ENCODE measurements around the gene AP2S1.

The AP2S1 gene

DNA sequence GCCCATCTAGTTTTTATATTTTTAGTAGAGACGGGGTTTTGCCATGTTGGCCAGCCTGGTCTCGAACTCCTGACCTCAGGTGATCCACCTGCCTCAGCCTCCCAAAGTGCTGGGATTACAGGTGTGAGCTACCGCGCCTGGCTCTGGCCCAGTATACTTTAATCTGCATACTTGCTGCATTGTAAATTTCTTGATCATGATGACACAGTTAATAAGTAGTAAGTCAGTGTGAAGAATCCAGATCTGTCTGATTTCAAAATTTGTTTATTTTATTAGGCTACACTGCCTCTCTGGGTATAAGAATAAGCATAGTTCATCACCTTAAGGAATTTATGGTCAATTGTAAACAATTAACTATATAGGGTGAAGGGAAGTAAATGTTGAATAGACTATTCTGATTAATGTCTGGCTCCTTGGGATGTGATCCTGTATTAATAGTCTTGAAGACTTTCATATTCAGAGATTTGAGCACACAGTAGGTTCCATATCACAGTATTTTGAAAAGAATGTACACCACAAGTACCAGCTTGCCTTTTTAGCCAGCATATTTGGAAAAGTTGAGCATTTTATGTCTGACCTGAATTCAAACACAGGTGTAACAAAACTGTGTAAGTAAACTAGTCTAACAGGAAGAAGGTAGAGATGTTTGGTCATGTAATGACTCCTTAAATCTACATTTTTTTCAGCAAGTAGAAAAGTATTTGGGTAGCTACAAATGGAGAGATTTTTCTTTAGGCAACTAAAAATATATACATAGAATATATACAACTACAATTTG, 17.6 kb upstream of the AP2S1 start:
- CTCF ChIA-PET: interaction anchor here (0.6 to 0.7 kb wide), 3 partner anchors 34 to 254 kb away, joined by 3 to 6 read pairs (median 4); no protein-coding TSS in a partner anchor
- TF ChIP-seq, protein P1, sequence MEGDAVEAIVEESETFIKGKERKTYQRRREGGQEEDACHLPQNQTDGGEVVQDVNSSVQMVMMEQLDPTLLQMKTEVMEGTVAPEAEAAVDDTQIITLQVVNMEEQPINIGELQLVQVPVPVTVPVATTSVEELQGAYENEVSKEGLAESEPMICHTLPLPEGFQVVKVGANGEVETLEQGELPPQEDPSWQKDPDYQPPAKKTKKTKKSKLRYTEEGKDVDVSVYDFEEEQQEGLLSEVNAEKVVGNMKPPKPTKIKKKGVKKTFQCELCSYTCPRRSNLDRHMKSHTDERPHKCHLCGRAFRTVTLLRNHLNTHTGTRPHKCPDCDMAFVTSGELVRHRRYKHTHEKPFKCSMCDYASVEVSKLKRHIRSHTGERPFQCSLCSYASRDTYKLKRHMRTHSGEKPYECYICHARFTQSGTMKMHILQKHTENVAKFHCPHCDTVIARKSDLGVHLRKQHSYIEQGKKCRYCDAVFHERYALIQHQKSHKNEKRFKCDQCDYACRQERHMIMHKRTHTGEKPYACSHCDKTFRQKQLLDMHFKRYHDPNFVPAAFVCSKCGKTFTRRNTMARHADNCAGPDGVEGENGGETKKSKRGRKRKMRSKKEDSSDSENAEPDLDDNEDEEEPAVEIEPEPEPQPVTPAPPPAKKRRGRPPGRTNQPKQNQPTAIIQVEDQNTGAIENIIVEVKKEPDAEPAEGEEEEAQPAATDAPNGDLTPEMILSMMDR (conservative IDR thresholded peaks at IDR 0.05; ENCODE audit: low read depth): no peak
- no peak for DNase-seq (ENCODE audit: low spot score)
- H3K27ac ChIP-seq: peak overlapping the region; percentile 44; the same call in 1 of the 2 replicates
- POLR2A ChIA-PET (ENCODE audit: low non-redundant PET): interaction anchor here (0.6 kb wide), 1 partner anchor 124 kb away, joined by 4 read pairs; no protein-coding TSS in a partner anchor

DNA sequence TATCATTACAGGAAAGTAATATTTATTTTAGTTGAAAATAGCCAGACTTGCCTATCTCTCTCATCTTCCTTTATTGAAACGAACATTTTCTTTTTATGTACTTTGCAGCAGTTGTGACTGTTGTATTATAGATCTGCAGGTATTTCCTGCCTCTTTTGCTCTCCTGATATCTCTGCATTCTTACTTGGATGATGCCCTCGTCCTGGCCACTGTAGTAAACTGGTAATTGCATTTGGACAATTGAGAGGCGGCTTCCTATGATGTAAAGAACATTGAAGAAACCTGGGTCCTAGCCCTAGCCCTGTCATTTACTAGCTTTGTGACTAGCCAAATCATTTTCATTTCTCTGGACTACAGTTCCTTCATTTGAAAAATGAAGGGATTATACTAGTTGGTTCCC, 16.5 kb upstream of the AP2S1 start:
- no peak overlapping the region for H3K27ac ChIP-seq
- DNase-seq (ENCODE audit: low spot score): no peak
- ChIA-PET POLR2A (ENCODE audit: low non-redundant PET) (no interaction called here), CTCF (interaction anchor here (0.7 kb wide), 1 partner anchor 147 kb away, joined by 5 read pairs; no protein-coding TSS in a partner anchor)
- TF ChIP-seq, protein P1 (conservative IDR thresholded peaks at IDR 0.05; ENCODE audit: low read depth): no peak

DNA sequence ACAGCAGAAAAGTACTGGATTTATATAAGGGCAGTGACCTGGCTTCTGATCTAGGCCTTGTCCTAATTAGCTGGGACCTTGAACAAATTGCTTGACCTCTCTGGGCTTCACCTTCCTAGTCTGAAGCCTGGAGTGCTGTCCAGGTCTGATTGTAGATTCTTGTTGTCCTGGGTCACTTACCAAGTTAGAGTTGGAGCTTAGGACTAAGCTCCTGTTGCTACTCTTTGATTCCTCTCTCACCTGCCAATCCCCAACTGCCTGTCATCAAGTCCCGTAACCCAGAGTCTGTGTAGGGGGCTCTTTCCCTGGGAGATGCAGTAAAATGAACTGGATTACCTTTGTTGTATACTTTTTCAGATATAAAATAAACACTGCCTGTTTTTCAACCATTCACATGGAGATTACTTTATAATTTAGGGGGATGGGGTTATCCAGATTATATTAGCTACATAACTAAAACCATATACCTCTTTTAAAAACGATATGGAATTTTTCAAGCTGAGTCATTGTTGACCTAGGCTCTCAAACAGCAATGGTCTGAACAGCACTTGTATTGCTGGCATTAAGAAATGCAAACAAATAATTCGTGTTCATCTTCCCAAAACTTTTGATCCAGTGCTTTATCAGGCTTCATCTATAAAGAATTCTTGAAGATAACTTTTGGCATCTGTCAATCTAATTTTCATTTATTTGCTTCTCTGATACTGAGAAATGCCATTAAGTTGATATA, 15.9 kb upstream of the AP2S1 start:
- H3K27ac ChIP-seq: 0 out of 2 replicates have a peak overlapping the region, but pooled peaks have one; percentile 22
- CTCF ChIA-PET: interaction anchor here (0.7 kb wide), 1 partner anchor 146 kb away, joined by 5 read pairs; no protein-coding TSS in a partner anchor
- TF ChIP-seq, protein P1 (conservative IDR thresholded peaks at IDR 0.05; ENCODE audit: low read depth): no peak
- POLR2A ChIA-PET (ENCODE audit: low non-redundant PET): no interaction called here
- no peak for DNase-seq (ENCODE audit: low spot score)

DNA sequence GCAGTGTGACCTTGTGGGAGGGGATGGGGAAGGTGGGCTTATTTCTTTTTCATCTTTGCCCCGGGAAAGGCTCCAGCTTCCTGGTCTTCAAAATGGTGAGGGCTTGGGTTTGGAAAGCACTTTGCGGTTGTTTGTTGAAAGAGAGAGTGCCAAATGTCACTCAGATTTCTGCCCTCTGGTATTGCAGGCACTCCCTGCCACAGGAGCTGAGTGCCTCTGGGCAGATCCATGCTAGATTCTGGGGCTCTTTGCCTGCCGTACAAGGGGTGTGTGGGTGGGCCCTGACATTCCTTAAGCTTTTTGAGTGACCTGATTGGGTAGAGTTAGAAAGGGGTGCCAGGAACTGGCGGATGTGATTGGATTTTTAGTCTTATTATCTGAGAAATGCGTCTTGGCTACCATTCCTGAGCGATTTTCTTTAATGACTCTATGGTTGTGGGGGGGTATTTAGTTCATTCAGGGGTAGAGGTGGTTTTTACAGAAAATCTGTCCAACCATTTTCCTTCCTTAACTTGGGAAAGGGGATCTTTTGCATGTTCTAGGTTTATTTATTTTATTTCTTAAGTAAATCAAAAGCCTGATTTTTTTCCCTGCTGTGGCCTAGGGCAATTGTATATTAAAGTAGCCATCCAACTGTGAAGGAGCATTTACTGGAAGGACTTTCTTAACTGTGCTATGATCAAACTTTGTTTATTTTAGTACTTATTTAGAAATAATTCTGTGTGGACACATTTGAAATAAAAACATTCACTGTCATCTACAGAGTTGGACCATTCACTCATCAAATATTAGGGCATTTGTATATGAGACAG, 13.4 kb upstream of the AP2S1 start:
- ChIA-PET CTCF (interaction anchor here (0.6 kb wide), 4 partner anchors 24 to 432 kb away, joined by 3 to 5 read pairs (median 3); no protein-coding TSS in a partner anchor), POLR2A (ENCODE audit: low non-redundant PET) (no interaction called here)
- peak; percentile 82 for DNase-seq (ENCODE audit: low spot score)
- TF ChIP-seq, protein P1 (conservative IDR thresholded peaks at IDR 0.05; ENCODE audit: low read depth): no peak
- H3K27ac ChIP-seq: peak overlapping the region; percentile 78

DNA sequence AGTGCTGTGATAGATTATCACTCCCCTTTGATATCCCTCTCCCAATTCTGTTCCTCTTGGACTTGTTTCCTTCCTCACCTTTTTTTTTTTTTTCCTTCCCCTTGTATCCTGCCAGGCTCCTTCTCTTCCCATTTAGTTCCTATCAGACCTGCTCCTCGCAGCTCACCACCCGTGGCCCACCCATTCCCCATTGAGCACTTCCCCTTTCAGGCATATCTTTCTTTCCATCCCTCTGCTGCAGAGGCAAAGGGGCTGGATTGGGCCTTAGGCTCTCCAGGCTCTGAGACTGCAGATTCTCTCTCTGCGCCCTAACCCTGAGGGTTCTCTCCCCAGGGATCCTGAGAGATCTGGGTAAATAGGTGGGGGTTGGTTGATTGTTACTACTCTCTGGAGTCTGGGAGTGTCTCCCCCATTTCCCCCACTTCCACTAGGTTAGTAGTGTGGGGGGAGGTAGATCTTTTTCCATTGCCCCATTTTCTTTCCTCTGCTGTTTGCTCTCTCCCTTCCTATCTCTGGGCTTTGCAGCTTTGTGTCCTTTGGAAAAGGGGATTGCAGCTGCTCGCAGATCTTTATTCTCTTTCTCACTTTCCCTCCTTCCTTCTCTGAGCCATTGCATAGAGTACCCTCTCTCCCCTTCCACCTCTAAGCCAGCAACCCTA, 12.5 kb upstream of the AP2S1 start:
- CTCF ChIA-PET: interaction anchor here (0.6 kb wide), 4 partner anchors 63 to 78 kb away, joined by 3 to 5 read pairs (median 3); no protein-coding TSS in a partner anchor
- no peak for DNase-seq (ENCODE audit: low spot score)
- POLR2A ChIA-PET (ENCODE audit: low non-redundant PET): no interaction called here

More for the DNA sequence above, 12.5 kb upstream of the AP2S1 start:
- TF ChIP-seq, protein P1 (conservative IDR thresholded peaks at IDR 0.05; ENCODE audit: low read depth): no peak
- peak overlapping the region; percentile 78 for H3K27ac ChIP-seq
